ENCODE measurements around the gene RSPH3. TPM values are rescaled to one million over a fixed set of nuclear protein-coding genes. Genes with fewer than 3 reads are reported as not detected.

Gene RSPH3
- total and polyA plus RNA-seq, 2 of the 13 experiments (the other 11 are each of a cell fraction or from before 2014, with no cell fraction given), result 1.3 to 3.5 TPM

DNA sequence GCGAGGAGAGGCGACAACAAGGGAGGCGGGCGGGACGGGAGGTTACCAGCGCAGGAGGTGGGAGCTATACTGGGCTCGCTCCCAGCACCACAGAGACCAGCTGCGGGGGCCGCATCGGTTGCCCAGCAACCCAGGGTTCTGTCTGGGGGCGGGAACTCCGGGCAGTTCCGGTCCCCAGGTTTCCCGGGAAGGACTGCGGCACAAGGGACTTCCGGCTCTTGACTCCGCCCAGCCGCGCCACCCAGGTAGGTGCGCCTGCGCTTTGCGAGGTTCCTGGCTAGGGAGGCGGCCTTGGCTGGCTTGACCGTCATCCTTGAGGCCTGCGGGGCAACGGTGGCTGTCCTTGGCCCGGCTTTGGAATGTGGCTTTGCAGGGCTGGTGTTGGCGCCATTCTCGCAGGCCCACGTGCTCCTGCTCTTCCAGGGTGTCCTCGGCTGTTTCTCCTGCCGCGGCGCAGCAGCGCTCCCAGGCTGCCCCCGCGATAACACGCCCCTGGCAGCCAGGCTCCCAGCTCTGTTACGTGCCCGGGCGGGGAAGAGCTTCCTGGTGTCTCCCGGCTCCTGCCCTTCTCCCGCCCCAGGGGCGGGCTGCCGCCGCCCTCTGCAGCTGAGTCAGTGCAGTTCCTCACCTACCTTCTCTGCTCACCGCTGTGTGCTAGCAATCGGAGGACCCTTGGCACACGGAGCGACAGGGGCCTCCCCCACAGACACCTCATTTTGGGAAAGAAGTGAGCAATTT is at the start of gene RSPH3 (continued):
- TF ChIP-seq HDAC1 (CRISPR knock-in tag; IDR thresholded peaks at IDR 0.05) (peak; percentile 95), ZNF879 (CRISPR knock-in tag; IDR thresholded peaks at IDR 0.05) (peak; percentile 97), PRMT3 (CRISPR knock-in tag; IDR thresholded peaks at IDR 0.05; ENCODE audit: borderline replicate concordance, low read depth) (peak; percentile 92; the same call in 1 of the 2 replicates), ZC3H13 (CRISPR knock-in tag; IDR thresholded peaks at IDR 0.05) (peak; percentile 94), ZNF562 (CRISPR knock-in tag; IDR thresholded peaks at IDR 0.05; ENCODE audit: borderline replicate concordance) (no peak), ASH2L (IDR thresholded peaks at IDR 0.05; ENCODE audit: insufficient read length, low read depth, low read length) (peak; percentile 87), NCOA5 (CRISPR knock-in tag; IDR thresholded peaks at IDR 0.05) (no peak), RAD21 (CRISPR knock-in tag; IDR thresholded peaks at IDR 0.05) (no peak; the same call in 1 of the 2 replicates), SALL2 (CRISPR knock-in tag; IDR thresholded peaks at IDR 0.05) (peak; percentile 93), MAFK (conservative IDR thresholded peaks at IDR 0.05 in 1 of 2, IDR thresholded peaks at IDR 0.05 in 1 of 2; ENCODE audit: low read length in 2 of 2) (no peak), STAT5B (CRISPR knock-in tag; IDR thresholded peaks at IDR 0.05) (no peak), ADNP (CRISPR knock-in tag; IDR thresholded peaks at IDR 0.05) (no peak), ZNF550 (CRISPR knock-in tag; IDR thresholded peaks at IDR 0.05; ENCODE audit: borderline replicate concordance) (peak; percentile 39; the same call in 1 of the 2 replicates), POLR2AphosphoS5 (IDR thresholded peaks at IDR 0.05; ENCODE audit: low read depth, low read length) (peak; percentile 96)
- TF ChIP-seq, protein P1, sequence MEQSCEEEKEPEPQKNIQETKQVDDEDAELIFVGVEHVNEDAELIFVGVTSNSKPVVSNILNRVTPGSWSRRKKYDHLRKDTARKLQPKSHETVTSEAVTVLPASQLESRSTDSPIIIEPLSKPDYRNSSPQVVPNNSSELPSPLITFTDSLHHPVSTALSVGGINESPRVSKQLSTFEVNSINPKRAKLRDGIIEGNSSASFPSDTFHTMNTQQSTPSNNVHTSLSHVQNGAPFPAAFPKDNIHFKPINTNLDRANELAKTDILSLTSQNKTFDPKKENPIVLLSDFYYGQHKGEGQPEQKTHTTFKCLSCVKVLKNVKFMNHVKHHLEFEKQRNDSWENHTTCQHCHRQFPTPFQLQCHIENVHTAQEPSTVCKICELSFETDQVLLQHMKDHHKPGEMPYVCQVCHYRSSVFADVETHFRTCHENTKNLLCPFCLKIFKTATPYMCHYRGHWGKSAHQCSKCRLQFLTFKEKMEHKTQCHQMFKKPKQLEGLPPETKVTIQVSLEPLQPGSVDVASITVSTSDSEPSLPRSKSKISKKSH (CRISPR knock-in tag; IDR thresholded peaks at IDR 0.05; ENCODE audit: borderline replicate concordance), result peak; percentile 99
- TF ChIP-seq, protein P2, sequence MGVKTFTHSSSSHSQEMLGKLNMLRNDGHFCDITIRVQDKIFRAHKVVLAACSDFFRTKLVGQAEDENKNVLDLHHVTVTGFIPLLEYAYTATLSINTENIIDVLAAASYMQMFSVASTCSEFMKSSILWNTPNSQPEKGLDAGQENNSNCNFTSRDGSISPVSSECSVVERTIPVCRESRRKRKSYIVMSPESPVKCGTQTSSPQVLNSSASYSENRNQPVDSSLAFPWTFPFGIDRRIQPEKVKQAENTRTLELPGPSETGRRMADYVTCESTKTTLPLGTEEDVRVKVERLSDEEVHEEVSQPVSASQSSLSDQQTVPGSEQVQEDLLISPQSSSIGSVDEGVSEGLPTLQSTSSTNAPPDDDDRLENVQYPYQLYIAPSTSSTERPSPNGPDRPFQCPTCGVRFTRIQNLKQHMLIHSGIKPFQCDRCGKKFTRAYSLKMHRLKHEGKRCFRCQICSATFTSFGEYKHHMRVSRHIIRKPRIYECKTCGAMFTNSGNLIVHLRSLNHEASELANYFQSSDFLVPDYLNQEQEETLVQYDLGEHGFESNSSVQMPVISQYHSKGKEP (CRISPR knock-in tag; IDR thresholded peaks at IDR 0.05), result 0 out of 2 replicates have a peak, but pooled peaks have one; percentile 74
- TF ChIP-seq, protein P3, sequence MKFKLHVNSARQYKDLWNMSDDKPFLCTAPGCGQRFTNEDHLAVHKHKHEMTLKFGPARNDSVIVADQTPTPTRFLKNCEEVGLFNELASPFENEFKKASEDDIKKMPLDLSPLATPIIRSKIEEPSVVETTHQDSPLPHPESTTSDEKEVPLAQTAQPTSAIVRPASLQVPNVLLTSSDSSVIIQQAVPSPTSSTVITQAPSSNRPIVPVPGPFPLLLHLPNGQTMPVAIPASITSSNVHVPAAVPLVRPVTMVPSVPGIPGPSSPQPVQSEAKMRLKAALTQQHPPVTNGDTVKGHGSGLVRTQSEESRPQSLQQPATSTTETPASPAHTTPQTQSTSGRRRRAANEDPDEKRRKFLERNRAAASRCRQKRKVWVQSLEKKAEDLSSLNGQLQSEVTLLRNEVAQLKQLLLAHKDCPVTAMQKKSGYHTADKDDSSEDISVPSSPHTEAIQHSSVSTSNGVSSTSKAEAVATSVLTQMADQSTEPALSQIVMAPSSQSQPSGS (CRISPR knock-in tag; IDR thresholded peaks at IDR 0.05), result peak; percentile 88
- TF ChIP-seq, protein P4, sequence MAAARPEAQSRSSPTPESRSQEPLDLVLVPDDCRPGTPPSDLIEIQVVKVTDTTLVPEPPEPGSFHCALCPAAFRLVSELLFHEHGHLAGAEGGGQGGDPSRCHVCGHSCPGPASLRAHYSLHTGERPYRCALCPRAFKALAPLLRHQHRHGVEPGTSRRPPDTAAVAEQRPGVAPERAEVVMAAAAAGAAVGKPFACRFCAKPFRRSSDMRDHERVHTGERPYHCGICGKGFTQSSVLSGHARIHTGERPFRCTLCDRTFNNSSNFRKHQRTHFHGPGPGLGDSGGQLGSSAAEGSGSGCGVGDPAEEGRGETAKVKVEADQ (CRISPR knock-in tag; IDR thresholded peaks at IDR 0.05; ENCODE audit: borderline replicate concordance), result no peak; the same call in none of the 2 replicates
- TF ChIP-seq, protein P5, sequence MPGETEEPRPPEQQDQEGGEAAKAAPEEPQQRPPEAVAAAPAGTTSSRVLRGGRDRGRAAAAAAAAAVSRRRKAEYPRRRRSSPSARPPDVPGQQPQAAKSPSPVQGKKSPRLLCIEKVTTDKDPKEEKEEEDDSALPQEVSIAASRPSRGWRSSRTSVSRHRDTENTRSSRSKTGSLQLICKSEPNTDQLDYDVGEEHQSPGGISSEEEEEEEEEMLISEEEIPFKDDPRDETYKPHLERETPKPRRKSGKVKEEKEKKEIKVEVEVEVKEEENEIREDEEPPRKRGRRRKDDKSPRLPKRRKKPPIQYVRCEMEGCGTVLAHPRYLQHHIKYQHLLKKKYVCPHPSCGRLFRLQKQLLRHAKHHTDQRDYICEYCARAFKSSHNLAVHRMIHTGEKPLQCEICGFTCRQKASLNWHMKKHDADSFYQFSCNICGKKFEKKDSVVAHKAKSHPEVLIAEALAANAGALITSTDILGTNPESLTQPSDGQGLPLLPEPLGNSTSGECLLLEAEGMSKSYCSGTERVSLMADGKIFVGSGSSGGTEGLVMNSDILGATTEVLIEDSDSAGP (CRISPR knock-in tag; IDR thresholded peaks at IDR 0.05; ENCODE audit: borderline replicate concordance), result peak; percentile 98
- TF ChIP-seq, protein P6, sequence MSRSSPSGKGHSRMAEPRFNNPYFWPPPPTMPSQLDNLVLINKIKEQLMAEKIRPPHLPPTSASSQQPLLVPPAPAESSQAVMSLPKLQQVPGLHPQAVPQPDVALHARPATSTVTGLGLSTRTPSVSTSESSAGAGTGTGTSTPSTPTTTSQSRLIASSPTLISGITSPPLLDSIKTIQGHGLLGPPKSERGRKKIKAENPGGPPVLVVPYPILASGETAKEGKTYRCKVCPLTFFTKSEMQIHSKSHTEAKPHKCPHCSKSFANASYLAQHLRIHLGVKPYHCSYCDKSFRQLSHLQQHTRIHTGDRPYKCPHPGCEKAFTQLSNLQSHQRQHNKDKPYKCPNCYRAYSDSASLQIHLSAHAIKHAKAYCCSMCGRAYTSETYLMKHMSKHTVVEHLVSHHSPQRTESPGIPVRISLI (CRISPR knock-in tag; IDR thresholded peaks at IDR 0.05; ENCODE audit: borderline replicate concordance), result peak; percentile 68; the same call in 1 of the 2 replicates
